ENCODE data around the gene TRAF3. TPM values are rescaled to one million over a fixed set of nuclear protein-coding genes. Genes with fewer than 3 reads are reported as not detected.

TRAF3 gene
- total and polyA plus RNA-seq, 12 donors, result 2.3 to 15.6 (median 10.2) TPM

DNA sequence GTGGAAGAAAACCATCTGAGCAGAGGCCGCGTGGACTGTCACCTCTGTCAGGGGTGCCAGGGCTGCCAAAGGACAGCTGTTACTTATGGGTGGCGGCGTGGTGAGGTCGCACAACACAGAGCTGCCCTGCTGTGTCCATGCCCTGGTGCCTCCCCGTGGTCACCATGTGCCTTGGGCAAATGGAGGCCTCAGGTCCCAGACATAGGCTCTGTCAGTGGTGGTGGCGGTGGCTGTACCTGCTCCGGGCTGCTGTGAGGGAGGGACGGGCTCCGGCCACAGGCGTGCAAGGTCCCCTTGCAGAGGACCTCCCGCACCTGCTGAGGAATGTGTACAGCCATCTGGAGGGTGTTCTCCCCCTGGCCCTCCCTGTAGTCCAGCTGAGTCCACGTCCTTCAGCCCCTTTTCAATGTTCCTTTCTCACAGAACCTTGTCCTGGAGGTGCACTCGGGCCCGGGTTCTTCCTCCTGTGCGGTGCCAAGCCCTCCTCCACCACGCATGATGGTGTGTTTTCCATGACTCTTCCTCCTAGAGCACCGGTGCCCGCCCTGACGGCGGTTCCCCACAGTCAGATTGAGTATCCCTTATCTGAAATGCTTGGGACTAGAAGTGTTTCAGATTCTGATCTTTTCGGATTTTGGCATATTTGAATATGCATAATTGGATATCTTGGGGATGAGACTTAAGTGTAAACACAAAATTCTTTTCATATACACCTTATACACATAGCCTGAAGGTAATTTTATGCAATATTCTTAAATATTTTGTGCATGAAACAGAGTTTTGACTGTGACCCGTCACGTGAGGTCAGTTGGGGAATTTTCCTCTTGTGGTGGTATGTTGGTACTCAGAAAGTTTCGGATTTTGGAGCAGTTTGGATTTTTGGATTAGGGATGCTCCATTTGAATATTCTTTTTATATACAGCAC, 49.8 kb downstream of the TRAF3 start:
- TF ChIP-seq, protein P1, sequence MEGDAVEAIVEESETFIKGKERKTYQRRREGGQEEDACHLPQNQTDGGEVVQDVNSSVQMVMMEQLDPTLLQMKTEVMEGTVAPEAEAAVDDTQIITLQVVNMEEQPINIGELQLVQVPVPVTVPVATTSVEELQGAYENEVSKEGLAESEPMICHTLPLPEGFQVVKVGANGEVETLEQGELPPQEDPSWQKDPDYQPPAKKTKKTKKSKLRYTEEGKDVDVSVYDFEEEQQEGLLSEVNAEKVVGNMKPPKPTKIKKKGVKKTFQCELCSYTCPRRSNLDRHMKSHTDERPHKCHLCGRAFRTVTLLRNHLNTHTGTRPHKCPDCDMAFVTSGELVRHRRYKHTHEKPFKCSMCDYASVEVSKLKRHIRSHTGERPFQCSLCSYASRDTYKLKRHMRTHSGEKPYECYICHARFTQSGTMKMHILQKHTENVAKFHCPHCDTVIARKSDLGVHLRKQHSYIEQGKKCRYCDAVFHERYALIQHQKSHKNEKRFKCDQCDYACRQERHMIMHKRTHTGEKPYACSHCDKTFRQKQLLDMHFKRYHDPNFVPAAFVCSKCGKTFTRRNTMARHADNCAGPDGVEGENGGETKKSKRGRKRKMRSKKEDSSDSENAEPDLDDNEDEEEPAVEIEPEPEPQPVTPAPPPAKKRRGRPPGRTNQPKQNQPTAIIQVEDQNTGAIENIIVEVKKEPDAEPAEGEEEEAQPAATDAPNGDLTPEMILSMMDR (IDR thresholded peaks at IDR 0.05), result no peak
- H3K27ac ChIP-seq, result no peak overlapping the region
- WGBS, 2 donors, result 93 to 96% methylated on average over 25 of the region's 25 CpGs
- intact Hi-C loops (cut with DNase I), result loop anchor here in 1 of 10 donors (10.0 kb wide), 1 partner anchor 618 kb away; no protein-coding TSS in a partner anchor
- no peaks in the 10 kb centered on the region for H3K9me3 ChIP-seq
- ATAC-seq (peak in 1 of 8 donors; percentile 48), DNase-seq (no peak)
- H3K27me3 ChIP-seq, result no peaks in the 10 kb centered on the region
- H3K4me1 ChIP-seq, result peaks cover 0 to 12% (median 3%) of the 10 kb centered on the region in 9 donors
- peaks cover 0 to 37% (median 0%) of the 10 kb centered on the region in 9 donors for H3K36me3 ChIP-seq
- H3K4me3 ChIP-seq, result no peak overlapping the region

DNA sequence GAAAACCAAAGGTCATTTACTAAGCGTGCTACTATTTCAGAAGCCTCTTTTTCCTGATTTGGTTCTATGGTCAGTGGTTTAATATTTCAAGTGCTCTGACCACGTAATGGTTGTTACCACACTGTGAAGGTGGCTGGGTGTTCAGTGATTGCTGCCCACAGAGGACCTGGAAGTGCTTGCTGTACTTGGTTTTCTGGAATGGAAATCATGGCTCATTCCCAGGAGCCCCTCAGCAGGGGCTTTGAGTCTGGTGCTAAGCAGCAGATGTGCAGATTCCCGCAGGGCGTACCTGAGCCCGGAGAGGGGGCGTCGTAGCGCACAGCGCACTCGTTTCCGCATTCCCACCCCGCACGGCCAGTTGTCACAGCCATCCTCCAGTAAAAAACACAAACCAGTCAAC, 50.5 kb downstream of the TRAF3 start:
- intact Hi-C loops (cut with DNase I), result loop anchor here in 1 of 10 donors (10.0 kb wide), 1 partner anchor 617 kb away; no protein-coding TSS in a partner anchor
- Histone ChIP-seq H3K27ac (no peak overlapping the region), H3K27me3 (no peaks in the 10 kb centered on the region), H3K4me3 (no peak overlapping the region), H3K9me3 (no peaks in the 10 kb centered on the region), H3K36me3 (peaks cover 0 to 37% (median 0%) of the 10 kb centered on the region in 9 donors), H3K4me1 (peaks cover 0 to 12% (median 3%) of the 10 kb centered on the region in 9 donors)
- 73 to 78% methylated on average over 13 of the region's 13 CpGs for WGBS, 2 donors
- no peak for ATAC-seq
- TF ChIP-seq, protein P1 (IDR thresholded peaks at IDR 0.05), result no peak
- no peak for DNase-seq

DNA sequence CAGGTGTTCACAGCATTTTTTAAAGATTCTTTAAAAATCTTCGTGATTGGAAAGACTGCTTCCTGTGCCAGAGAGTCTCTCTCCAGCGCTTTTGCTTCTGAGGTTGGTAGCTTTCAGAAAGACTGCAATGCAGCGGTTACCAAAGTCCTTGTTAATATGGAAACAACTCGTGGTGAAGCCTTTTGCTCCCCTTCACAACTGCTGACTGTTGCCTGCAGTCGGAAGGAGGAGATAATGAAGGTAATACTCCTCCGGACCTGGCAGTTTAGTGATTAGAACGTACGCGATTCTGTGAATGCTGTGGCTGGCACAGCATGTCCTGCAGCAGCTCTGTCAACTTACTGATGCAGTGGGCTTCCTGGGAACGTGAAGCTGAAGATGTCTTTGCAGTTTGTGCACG, 50.9 kb downstream of the TRAF3 start:
- no peak overlapping the region for H3K27ac ChIP-seq
- 64 to 66% methylated on average over 11 of the region's 11 CpGs for WGBS, 2 donors

DNA sequence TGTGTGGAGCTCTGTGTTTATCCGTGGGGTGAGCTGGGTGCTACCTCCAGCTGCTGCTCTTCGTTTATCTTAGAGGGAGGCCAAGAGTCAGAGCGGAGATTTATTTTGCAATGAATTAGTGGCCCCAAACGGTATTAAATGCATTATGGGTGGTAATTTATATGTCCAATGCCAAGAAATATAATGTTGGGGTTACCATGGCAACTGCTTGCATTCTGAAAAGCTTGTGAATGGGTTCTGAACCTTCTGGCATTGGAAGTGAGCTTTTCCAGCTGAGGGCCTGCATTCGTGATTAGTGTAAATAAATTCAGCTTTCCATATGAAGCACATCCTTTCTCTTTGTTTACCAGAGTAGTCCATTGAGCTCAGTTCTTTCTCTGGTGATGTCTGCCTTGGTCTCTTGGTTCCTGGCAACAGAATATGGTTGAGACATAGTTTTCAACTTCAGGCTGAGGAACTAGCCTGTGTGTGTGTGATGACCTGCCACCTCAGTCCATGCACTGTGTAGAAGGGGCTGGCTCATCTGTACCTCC, 51.8 kb downstream of the TRAF3 start:
- Histone ChIP-seq H3K36me3 (peaks cover 0 to 42% (median 0%) of the 10 kb centered on the region in 9 donors), H3K4me3 (no peak overlapping the region), H3K27ac (no peak overlapping the region), H3K27me3 (no peaks in the 10 kb centered on the region), H3K9me3 (no peaks in the 10 kb centered on the region), H3K4me1 (peaks cover 0 to 12% (median 3%) of the 10 kb centered on the region in 9 donors)
- 70 to 78% methylated on average over 5 of the region's 5 CpGs for WGBS, 2 donors
- intact Hi-C loops (cut with DNase I), result loop anchor here in 1 of 10 donors (10.0 kb wide), 1 partner anchor 616 kb away; no protein-coding TSS in a partner anchor
- DNase-seq (no peak), ATAC-seq (no peak)
- TF ChIP-seq, protein P1 (IDR thresholded peaks at IDR 0.05), result no peak

More for the DNA sequence above, 50.9 kb downstream of the TRAF3 start:
- Histone ChIP-seq H3K27me3 (no peaks in the 10 kb centered on the region), H3K4me1 (peaks cover 0 to 12% (median 3%) of the 10 kb centered on the region in 9 donors), H3K4me3 (no peak overlapping the region), H3K9me3 (no peaks in the 10 kb centered on the region), H3K36me3 (peaks cover 0 to 37% (median 0%) of the 10 kb centered on the region in 9 donors)
- intact Hi-C loops (cut with DNase I), result loop anchor here in 1 of 10 donors (10.0 kb wide), 1 partner anchor 617 kb away; no protein-coding TSS in a partner anchor
- ATAC-seq, result no peak
- TF ChIP-seq, protein P1 (IDR thresholded peaks at IDR 0.05), result no peak
- no peak for DNase-seq
